HepG2 (cell line): ENCODE measurements around the gene UQCRHL. TPM values are rescaled to one million over a fixed set of nuclear protein-coding genes. Genes with fewer than 3 reads are reported as not detected.

ENCODE experiments used
- CREM ChIP-seq, 2 experiments: sonication (generic) in 1 of 2; formaldehyde crosslinking in 1 of 2; IDR thresholded peaks; 2 replicates each; pipeline versions ENCODE4 v1.4.0 to v1.6.1; 2016 to 2020; ENCODE audit warnings: antibody characterized with exemption in 1 of 2, mild to moderate bottlenecking in 1 of 2, missing genetic modification reagents in 1 of 2
- DNMT3B ChIP-seq: conservative IDR thresholded peaks from 2 replicates; pipeline ENCODE4 v1.6.1; 2016; ENCODE audit warnings: missing biosample characterization, control low read depth
- EP300 ChIP-seq, 3 experiments: sonication (generic) in 1 of 3; formaldehyde crosslinking in 1 of 3; IDR thresholded peaks; 2 replicates each; pipeline versions ENCODE4 v1.5.1 to v1.6.1; 2011 to 2020; ENCODE audit warnings: low read depth in 2 of 3, low read length in 2 of 3, borderline replicate concordance in 1 of 3, improper control_type of control experiment in 1 of 3, mild to moderate bottlenecking in 1 of 3, missing genetic modification reagents in 1 of 3, moderate library complexity in 1 of 3
- ETV5 ChIP-seq: IDR thresholded peaks from 2 replicates; pipeline ENCODE4 v1.6.1; 2018; ENCODE audit warnings: missing biosample characterization, missing genetic modification reagents, inconsistent platforms, borderline replicate concordance
- FOXM1 ChIP-seq: sonication (generic); formaldehyde crosslinking; IDR thresholded peaks from 2 replicates; pipeline ENCODE4 v1.5.0; 2020; ENCODE audit warnings: missing genetic modification reagents
- GPN1 ChIP-seq: sonication (generic); formaldehyde crosslinking; IDR thresholded peaks from 2 replicates; pipeline ENCODE4 v1.5.1; 2020; ENCODE audit warnings: missing genetic modification reagents, borderline replicate concordance
- ISX ChIP-seq: sonication (generic); formaldehyde crosslinking; conservative IDR thresholded peaks from 2 replicates; pipeline ENCODE4 v1.5.0; 2020; ENCODE audit warnings: missing genetic modification reagents
- KAT8 ChIP-seq: IDR thresholded peaks from 2 replicates; pipeline ENCODE4 v1.6.1; 2016; ENCODE audit warnings: missing genetic modification reagents, missing compliant biosample characterization
- MED1 ChIP-seq: sonication (generic); formaldehyde crosslinking; IDR thresholded peaks from 2 replicates; pipeline ENCODE4 v1.4.0; 2020; ENCODE audit warnings: missing genetic modification reagents
- MIER3 ChIP-seq: IDR thresholded peaks from 2 replicates; pipeline ENCODE4 v1.6.1; 2016; ENCODE audit warnings: missing compliant biosample characterization, borderline replicate concordance
- RBM22 ChIP-seq: fragments of 200-400 bp; formaldehyde crosslinking; optimal IDR thresholded peaks from 2 replicates; pipeline ENCODE3; 2017; ENCODE audit warnings: mild to moderate bottlenecking, low read length, moderate library complexity
- RFX1 ChIP-seq: fragments of 450-650 bp; IDR thresholded peaks from 2 replicates; pipeline ENCODE4 v1.6.1; 2017
- SETDB1 ChIP-seq: sonication (generic); formaldehyde crosslinking; IDR thresholded peaks from 2 replicates; pipeline ENCODE4 v1.5.1; 2020; ENCODE audit warnings: missing genetic modification reagents, mild to moderate bottlenecking, borderline replicate concordance
- SNAI1 ChIP-seq: sonication (generic); formaldehyde crosslinking; IDR thresholded peaks from 2 replicates; pipeline ENCODE4 v1.5.0; 2020; ENCODE audit warnings: mild to moderate bottlenecking, missing genetic modification reagents, borderline replicate concordance
- ZFAT ChIP-seq: sonication (generic); formaldehyde crosslinking; conservative IDR thresholded peaks from 2 replicates; pipeline ENCODE4 v1.8.1; 2023; ENCODE audit warnings: missing genetic modification reagents, inconsistent platforms
- ZFX ChIP-seq: sonication (generic); formaldehyde crosslinking; IDR thresholded peaks from 2 replicates; pipeline ENCODE4 v1.4.0; 2020; ENCODE audit warnings: mild to moderate bottlenecking, low read depth, missing genetic modification reagents, moderate library complexity
- ZNF292 ChIP-seq: sonication (generic); formaldehyde crosslinking; IDR thresholded peaks from 2 replicates; pipeline ENCODE4 v1.8.1; 2022; ENCODE audit warnings: mild to moderate bottlenecking, low read depth, missing genetic modification reagents, borderline replicate concordance
- ZNF333 ChIP-seq: sonication (generic); formaldehyde crosslinking; IDR thresholded peaks from 2 replicates; pipeline ENCODE4 v1.4.0; 2020; ENCODE audit warnings: mild to moderate bottlenecking, missing genetic modification reagents, borderline replicate concordance
- ZNF367 ChIP-seq: sonication (generic); formaldehyde crosslinking; IDR thresholded peaks from 2 replicates; pipeline ENCODE4 v1.4.0; 2020; ENCODE audit warnings: missing genetic modification reagents, borderline replicate concordance
- ZNF547 ChIP-seq: sonication (generic); formaldehyde crosslinking; IDR thresholded peaks from 2 replicates; pipeline ENCODE4 v1.5.1; 2020; ENCODE audit warnings: mild to moderate bottlenecking, missing genetic modification reagents
- ZNF572 ChIP-seq: sonication (generic); formaldehyde crosslinking; IDR thresholded peaks from 2 replicates; pipeline ENCODE4 v1.5.1; 2020; ENCODE audit warnings: mild to moderate bottlenecking, missing genetic modification reagents
- ZNF75D ChIP-seq: sonication (generic); formaldehyde crosslinking; IDR thresholded peaks from 2 replicates; pipeline ENCODE4 v1.8.1; 2023; ENCODE audit warnings: missing genetic modification reagents, mild to moderate bottlenecking, borderline replicate concordance
- ZNF776 ChIP-seq: sonication (generic); formaldehyde crosslinking; IDR thresholded peaks from 2 replicates; pipeline ENCODE4 v1.4.0; 2020; ENCODE audit warnings: mild to moderate bottlenecking, missing genetic modification reagents
- ZNF777 ChIP-seq: sonication (generic); formaldehyde crosslinking; IDR thresholded peaks from 2 replicates; pipeline ENCODE4 v1.4.0; 2020; ENCODE audit warnings: missing genetic modification reagents
- ZNF782 ChIP-seq: sonication (generic); formaldehyde crosslinking; IDR thresholded peaks from 2 replicates; pipeline ENCODE4 v1.4.0; 2020; ENCODE audit warnings: missing genetic modification reagents, mild to moderate bottlenecking, borderline replicate concordance
- ZNF790 ChIP-seq: sonication (generic); formaldehyde crosslinking; IDR thresholded peaks from 2 replicates; pipeline ENCODE4 v1.8.0; 2022; ENCODE audit warnings: missing genetic modification reagents, mild to moderate bottlenecking, borderline replicate concordance
- polyA plus RNA-seq, 8 experiments: library from polyadenylated mRNA; depleted of rRNA in 3 of 8; stranded (reverse) in 7 of 8; unstranded in 1 of 8; fragments of >200 nt; fragmentation: Illumina TruSeq in 4 of 8; extraction: Trizol in 4 of 8; gene quantifications; 2 replicates each; pipeline versions ENCODE4 v1.2.1 to v1.2.3, GENCODE V29; 2011 to 2016; ENCODE audit warnings: low read depth in 4 of 8, missing spikeins in 1 of 8, mixed read lengths in 1 of 8; ENCODE audit not compliant: insufficient read depth in 1 of 8
- total RNA-seq, 5 experiments: library from RNA; depleted of rRNA; stranded (reverse); fragments of >200 nt; fragmentation: Illumina TruSeq; extraction: Trizol; gene quantifications; 2 replicates each; pipeline ENCODE4 v1.2.3, GENCODE V29; 2016; ENCODE audit warnings: low read depth in 1 of 5
- TF ChIP-seq, protein P1 (sequence below): sonication (generic); formaldehyde crosslinking; IDR thresholded peaks from 2 replicates; pipeline ENCODE4 v1.9.0; 2022; ENCODE audit warnings: low read depth, missing genetic modification reagents
- TF ChIP-seq, protein P2 (sequence below): sonication (generic); formaldehyde crosslinking; IDR thresholded peaks from 2 replicates; pipeline ENCODE4 v1.8.0; 2022; ENCODE audit warnings: missing genetic modification reagents, low read depth, mild to moderate bottlenecking, borderline replicate concordance
- TF ChIP-seq, protein P3 (sequence below): IDR thresholded peaks from 2 replicates; pipeline ENCODE4 v1.6.1; 2016; ENCODE audit warnings: control low read depth

UQCRHL gene
- total and polyA plus RNA-seq, 2 of the 13 experiments (the other 11 are each of a cell fraction or from before 2014, with no cell fraction given) = 1.8 to 2.3 TPM

DNA sequence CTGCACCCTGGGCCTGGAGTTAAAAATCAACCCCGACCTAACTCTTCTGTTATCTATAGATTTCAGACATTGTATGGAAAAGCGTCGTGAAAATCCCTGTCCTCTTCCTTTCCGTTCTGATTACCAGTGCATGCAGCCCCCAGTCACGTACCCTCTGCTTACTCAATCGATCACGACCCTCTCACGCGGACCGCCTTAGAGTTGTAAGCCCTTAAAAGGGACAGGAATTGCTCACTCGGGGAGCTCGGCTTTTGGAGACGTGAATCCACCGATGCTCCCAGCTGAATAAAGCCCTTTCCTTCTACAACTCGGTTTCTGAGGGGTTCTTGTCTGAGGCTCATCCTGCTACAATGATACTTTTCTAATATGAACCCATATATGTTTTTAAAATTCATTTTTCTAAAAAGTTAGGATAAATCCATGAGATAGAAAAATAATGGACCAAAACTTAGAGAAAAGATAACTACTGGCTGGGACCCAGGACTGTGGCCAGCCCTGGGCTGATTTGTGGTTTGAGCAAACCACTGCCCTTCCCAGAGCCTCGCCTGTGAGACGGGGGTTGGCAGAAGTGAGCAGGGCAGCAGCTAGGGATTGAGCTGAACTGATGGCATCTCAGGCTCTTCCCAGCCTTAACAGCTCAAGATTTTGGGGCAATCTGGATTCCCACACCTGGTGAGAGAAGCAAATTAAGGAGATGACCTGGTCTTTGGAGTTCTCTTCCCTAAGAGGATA lies 5.0 kb downstream of the UQCRHL start (continued):
- TF ChIP-seq, protein P1, sequence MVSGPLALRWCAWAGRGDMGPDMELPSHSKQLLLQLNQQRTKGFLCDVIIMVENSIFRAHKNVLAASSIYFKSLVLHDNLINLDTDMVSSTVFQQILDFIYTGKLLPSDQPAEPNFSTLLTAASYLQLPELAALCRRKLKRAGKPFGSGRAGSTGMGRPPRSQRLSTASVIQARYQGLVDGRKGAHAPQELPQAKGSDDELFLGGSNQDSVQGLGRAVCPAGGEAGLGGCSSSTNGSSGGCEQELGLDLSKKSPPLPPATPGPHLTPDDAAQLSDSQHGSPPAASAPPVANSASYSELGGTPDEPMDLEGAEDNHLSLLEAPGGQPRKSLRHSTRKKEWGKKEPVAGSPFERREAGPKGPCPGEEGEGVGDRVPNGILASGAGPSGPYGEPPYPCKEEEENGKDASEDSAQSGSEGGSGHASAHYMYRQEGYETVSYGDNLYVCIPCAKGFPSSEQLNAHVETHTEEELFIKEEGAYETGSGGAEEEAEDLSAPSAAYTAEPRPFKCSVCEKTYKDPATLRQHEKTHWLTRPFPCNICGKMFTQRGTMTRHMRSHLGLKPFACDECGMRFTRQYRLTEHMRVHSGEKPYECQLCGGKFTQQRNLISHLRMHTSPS (CRISPR knock-in tag) = no peak
- no peak for TF ChIP-seq ZNF292 (CRISPR knock-in tag)
- TF ChIP-seq ZNF790 (CRISPR knock-in tag) = no peak
- no peak for TF ChIP-seq ZNF333
- TF ChIP-seq SNAI1 (CRISPR knock-in tag) = no peak
- TF ChIP-seq EP300 (IDR thresholded peaks at IDR 0.05; ENCODE audit: low read depth in 2 of 2, low read length in 2 of 2) = peak in 1 of 2 experiments; percentile 63; a peak in 1 of 4 replicates
- TF ChIP-seq EP300 (CRISPR knock-in tag; IDR thresholded peaks at IDR 0.05; ENCODE audit: borderline replicate concordance) = no peak
- TF ChIP-seq FOXM1 (CRISPR knock-in tag) = no peak
- no peak for TF ChIP-seq ZNF782
- TF ChIP-seq MED1 (CRISPR knock-in tag) = peak; percentile 93
- peak; percentile 60 for TF ChIP-seq ZFX (CRISPR knock-in tag)
- TF ChIP-seq GPN1 (CRISPR knock-in tag) = no peak
- TF ChIP-seq SETDB1 (CRISPR knock-in tag) = no peak
- no peak for TF ChIP-seq ISX (CRISPR knock-in tag)
- TF ChIP-seq ZNF367 (CRISPR knock-in tag) = no peak
- TF ChIP-seq ZNF776 (CRISPR knock-in tag) = no peak
- TF ChIP-seq, protein P2, sequence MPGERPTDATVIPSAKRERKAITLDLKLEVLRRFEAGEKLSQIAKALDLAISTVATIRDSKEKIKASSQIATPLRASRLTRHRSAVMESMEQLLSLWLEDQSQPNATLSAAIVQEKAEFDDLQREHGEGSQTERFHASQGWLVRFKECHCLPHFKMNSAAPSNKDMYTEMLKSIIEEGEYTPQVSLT (CRISPR knock-in tag) = no peak
- TF ChIP-seq ZNF777 (CRISPR knock-in tag) = no peak
- TF ChIP-seq DNMT3B = no peak
- no peak for TF ChIP-seq ZNF572
- peak; percentile 58; the same call in 1 of the 2 replicates for TF ChIP-seq ZNF547 (CRISPR knock-in tag)
- TF ChIP-seq CREM (IDR thresholded peaks at IDR 0.05) = peak; percentile 59; the same call in 1 of the 2 replicates
- TF ChIP-seq CREM (CRISPR knock-in tag; IDR thresholded peaks at IDR 0.05) = no peak
- no peak for TF ChIP-seq RFX1
- TF ChIP-seq ZNF75D (CRISPR knock-in tag) = no peak
- no peak for TF ChIP-seq MIER3
- peak; percentile 87; the same call in 1 of the 2 replicates for TF ChIP-seq ETV5 (CRISPR knock-in tag)
- TF ChIP-seq KAT8 (CRISPR knock-in tag) = no peak
- TF ChIP-seq, protein P3, sequence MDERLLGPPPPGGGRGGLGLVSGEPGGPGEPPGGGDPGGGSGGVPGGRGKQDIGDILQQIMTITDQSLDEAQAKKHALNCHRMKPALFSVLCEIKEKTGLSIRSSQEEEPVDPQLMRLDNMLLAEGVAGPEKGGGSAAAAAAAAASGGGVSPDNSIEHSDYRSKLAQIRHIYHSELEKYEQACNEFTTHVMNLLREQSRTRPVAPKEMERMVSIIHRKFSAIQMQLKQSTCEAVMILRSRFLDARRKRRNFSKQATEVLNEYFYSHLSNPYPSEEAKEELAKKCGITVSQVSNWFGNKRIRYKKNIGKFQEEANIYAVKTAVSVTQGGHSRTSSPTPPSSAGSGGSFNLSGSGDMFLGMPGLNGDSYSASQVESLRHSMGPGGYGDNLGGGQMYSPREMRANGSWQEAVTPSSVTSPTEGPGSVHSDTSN (CRISPR knock-in tag) = no peak
- no peak for TF ChIP-seq ZFAT (CRISPR knock-in tag)
- no peak for TF ChIP-seq RBM22
